GM12892 (cell line): ENCODE measurements around the gene ADAMTS8.

Experiments
- POLR2A ChIP-seq: IDR thresholded peaks from 2 replicates; pipeline ENCODE4 v1.6.1; 2011; ENCODE audit warnings: low read depth, low read length, control low read depth
- TAF1 ChIP-seq: IDR thresholded peaks from 2 replicates; pipeline ENCODE4 v1.6.1; 2011; ENCODE audit warnings: low read depth, mild to moderate bottlenecking, control low read depth, low read length, borderline replicate concordance

- TF ChIP-seq POLR2A (no peak), TAF1 (no peak)
Observed at GRCh38 chr11:130383344-130384211, 44.8 kb downstream of the ADAMTS8 start.
